GM19099 (cell line): ENCODE results near the gene IRF2.

ENCODE experiments used
- POLR2A ChIP-seq: IDR thresholded peaks from 3 replicates; pipeline ENCODE4 v1.6.1; 2011; ENCODE audit warnings: low read depth; ENCODE audit not compliant: insufficient read length; ENCODE audit errors: extremely low read depth

The IRF2 gene

DNA sequence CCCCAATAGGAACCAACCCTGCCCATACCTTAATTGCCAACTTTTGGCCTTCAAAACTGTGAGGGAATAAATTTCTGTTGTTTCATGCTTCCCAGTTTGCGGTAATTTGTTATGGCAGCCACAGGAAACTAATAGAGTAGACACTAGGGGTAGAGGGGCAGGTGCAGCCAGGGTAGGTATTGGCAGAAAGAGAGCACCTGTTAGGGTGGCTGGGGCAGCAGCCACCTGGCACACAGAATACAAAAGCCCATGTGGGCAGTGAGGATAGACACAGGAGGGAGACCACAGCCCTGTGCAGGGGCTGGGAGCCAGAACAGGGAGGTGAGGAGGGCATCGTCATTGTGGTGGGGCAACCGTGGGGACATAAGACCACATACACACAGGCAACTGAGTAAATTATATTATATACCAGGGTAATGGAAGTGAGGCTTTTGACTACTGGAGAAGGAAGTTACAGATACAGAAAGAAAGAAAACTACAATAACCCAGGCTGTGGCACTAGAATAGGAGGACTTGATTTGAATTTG is 28.2 kb downstream of the IRF2 start:
- TF ChIP-seq POLR2A: no peak

DNA sequence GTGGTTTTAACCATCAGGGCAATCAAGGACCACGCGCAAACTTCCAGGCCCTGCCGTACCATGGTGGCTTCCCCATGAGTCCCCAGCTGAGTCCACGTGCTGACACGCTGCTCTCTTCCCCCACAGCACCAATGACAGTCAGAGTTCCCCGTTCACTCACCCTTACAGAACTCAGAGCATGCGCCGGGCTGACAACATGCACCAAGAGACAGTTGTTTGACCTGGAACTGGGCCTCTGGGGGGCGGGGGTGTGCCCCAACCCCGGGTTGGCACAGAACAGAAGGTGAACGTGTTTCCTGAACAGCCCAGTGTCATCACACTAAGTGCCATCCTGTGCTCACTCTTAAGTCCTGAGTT is 29.4 kb downstream of the IRF2 start:
- TF ChIP-seq POLR2A: no peak

DNA sequence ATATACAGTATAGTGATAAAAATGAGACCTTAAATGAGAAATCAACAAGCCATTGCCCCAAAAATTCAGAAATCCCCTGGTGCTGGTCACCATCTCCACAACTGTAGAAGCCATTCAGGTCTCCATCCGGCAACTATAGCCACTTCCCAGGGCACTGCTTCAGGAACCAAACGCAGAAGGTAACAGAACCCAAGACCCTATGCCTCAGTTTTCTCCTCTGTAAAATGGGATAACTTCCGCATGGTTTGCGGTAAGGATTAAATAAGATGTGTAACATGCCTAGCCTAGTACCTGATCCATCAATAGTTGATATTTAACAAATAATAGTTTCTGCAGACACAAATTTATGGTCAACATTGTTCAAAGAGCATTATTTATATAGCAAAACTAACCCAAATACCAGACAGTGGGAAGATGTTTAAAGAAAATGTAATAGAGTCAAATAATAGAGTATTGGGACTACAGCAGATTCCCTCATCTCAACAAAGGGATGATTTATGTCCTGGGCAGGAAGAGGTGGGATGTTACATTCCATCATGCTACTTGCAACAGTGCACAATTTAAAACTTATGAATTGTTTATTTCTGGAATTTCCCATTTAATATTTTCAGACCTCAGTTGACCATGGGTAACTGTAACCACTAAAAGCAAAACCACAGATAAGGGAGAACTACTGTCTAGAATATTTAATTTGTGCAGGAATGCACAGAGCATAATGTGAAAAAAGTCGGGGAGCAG is 30.0 kb downstream of the IRF2 start:
- no peak for TF ChIP-seq POLR2A

DNA sequence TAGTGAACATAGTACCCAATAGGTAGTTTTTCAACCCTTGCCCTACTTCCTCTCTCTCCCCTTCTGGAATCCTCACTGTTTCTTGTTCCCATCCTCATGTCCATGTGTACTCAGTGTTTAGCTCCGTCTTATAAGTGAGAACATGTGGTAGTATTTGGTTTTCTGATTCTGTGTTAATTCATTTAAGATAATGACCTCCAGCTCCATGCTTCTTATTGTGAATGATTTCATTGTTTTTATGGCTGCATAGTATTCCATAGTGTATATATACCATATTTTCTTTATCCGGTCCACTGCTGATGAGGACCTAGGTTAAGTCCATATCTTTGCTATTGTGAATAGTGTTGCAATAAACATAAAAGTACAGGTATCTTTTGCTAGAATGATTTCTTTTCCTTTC is 31.0 kb downstream of the IRF2 start:
- TF ChIP-seq POLR2A: no peak

DNA sequence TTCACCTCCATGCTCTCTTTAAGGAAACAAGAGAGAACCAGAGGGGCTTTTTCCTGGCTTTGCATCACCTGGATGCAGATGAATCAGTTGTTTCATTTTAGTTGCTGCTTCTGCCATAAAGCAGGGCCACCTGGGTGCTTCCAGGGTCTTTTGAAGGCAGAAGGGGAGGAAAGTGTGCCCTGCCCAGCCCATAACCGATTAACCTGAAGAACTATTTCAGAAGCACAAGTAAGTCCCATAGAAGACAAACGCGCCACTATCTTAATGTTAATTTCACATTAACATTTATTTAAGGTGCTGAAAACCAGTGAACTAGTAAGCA is 32.1 kb downstream of the IRF2 start:
- TF ChIP-seq POLR2A: no peak

DNA sequence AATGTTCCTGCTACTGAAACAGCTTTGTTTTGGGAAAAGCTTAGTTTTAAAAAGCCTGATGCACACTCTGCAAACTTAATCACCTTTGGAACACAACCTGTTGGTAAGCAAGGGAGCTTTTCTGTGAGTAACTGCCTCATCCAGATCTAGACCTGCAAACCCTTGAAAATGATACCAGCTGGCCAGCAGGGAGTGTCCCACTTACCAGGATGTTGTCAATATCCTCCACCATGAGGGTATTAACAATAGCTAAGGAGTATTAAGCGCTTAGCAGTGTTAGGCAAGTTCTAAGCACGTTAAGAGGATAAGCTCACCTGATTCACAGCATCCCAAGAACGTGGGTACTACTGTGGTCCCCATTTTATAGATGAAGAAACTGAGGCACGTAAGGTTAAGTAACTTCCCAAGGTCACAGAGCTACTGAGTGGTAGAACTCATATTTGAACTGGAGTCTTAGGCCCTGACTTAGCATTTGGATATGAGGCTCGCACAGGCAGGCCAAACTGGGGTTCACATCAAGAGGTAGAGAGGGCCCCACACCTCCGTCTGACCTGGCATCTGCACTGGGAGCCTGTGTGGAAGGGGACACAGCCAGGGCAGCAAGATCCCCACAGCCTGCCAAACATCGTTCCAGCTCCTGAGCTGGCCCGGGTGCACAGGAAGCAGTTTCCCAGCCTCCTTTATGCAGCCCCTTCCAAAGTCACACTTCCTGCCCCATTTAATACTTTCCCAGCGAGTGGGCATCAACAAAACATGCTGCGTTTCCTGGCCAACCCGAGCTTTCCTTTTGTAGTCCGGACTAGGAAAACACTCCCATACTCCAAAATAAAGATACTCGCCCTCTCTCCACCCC is 32.7 kb downstream of the IRF2 start:
- TF ChIP-seq POLR2A: no peak

DNA sequence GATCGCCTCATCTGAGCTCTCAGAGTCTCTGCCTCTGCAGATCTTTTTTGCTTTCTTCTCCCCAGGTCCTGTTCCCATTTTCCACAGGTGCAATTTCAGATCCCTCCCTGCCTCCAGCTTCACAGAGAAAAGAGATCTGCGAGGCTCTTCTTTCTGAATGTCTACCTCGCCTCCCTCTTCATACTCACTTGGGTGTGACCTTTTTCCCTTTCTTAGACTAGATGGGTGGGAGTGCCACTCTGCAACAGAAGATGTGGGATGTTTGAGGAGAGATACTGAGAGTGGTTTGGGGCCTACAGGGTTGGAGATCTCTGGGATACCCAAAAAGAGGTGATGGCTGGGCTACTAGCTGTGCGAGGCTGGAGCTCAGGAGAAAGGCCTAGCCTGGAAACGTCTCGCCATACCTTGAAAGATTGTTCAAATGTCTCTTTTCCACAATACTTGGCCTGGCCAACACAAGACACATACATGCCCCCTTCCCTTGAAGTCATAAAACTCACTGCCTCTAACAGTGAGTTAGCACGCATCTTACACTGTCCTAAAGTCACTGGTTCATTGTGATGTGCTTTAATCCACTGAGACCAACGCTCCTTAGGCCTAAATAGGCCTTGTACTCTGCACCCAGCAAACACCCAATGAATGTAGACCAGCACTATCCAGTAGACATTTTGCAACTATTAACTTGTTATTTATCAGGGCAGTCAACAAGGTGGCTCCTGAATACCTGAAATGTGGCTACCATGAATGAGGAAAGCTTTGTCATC is 33.6 kb downstream of the IRF2 start:
- no peak for TF ChIP-seq POLR2A

DNA sequence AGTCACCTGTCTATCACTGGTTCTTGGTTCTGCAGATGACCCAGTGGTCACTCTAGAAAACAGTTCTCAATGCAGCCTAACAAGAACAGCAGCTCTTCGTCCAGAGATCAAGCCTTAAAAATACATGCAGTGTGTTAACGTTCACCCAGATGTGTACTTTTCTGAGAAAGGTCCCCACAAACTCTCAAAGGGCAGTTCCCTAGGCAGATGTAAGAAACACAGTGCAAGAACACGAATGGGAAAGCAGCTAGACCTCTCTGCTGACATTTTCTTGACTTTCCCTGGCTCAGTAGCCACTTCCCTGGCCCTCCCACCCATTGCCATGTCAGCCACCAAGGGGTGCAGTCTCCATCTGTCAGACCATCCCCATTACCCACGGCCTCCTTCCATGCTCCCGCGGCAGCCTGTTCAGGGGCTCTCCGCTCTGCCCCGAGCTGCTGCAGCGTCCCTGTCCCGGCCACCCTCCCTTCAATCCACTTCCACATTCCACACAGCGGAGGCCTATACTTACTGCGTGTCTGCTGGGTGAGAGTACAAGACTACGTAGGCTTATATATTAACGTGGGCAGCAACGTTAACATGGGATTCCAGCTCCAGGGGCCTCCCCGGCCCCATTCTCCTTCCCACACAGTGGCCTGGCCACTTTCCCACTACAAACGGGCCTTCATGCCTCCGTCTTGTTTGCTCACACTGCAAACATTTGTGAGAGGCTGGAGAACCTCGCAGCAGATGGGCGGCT is 34.3 kb downstream of the IRF2 start:
- no peak for TF ChIP-seq POLR2A

DNA sequence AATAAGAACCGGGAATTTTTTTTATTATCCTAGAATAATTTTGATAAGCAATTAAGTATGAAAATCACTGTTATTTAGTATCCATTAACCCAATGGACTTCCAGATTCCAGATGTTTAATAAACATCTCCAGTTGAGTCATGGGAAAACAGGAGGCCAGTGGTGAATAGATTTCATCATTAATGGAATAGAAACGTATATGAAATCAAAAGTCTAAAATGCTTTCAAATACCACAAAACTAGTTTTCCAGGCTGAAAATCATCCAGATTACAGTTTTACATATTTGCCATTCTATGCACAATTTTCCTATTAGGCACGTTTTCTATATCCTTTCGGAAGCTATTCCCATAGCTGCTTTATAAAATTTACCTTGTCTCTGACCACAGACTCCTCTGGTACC is 35.0 kb downstream of the IRF2 start:
- no peak for TF ChIP-seq POLR2A

DNA sequence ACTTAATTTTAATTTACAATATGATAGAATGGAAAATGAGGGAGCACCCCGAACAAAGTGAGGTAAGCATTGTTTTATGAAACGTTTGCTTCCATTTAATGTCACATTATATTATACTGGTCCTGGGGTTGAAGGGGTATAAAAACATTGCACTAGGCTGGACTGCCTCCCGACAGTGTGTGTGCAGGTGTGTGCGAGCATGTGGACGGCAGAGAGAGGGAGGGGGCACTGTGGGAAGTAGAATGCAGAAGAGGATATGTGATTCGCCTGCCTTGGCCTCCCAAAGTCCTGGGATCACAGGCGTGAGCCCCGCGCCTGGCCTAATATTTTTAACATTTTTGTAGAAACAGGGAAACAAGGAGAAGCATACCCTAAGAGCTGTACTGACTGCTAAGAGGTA is 36.0 kb downstream of the IRF2 start:
- TF ChIP-seq POLR2A: no peak

DNA sequence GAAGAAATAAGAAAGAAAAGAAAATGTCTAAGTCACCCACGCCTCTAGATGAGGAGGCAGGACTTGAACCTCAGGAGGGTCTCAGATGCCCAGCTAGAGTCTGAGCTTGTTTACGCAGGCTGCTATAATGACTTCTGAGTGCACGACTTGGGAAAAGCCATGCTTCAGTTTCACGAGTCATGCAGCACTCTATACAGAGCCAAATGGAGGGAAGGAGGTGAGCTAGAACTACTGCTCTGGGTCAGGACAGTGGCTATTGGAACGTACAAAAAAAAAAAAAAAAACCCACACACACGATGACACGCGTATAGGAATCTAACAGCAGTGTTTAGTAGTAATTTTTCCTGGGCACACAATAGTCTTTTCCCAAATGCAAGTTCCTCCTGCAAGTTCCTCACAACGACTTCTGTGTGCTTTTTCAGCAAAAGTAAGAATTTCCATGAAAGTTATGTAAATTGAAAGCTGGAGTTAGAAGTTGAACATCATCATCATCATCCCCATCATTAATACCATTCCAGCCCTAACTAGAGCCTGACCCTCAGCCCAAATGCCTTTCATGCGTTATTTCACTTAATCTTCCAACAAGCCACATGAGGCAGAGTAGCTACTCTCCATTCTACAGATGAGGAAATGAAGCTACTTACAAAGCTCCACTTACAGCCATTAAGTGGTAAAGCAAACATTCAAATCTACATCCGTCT is 36.6 kb downstream of the IRF2 start:
- TF ChIP-seq POLR2A: no peak

DNA sequence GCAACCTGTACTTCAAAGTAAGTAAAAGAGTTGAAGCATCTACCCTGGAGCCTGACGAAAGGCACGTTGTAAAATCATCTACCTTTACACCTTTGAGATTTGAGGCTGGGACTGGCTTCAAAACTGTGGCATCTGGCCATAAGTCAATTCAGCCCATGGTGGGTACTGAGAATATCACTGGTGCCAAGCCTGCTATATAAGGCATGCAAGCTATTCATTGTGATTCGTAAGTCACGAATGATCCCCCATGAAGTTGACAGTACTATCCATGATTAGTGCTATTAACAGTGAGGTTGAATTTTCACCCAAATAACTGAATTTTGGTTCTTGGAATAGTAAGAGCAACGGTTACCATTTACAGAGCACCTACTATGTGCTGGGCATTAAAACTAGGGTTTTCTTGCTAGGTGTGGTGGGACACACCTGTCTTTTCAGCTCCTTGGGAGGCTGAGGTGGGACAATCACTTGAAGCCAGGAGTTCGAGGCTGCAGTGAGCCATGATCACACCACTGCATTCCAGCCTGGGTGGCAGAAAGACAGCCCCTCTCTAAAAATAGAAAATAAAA is 39.8 kb downstream of the IRF2 start:
- no peak for TF ChIP-seq POLR2A

DNA sequence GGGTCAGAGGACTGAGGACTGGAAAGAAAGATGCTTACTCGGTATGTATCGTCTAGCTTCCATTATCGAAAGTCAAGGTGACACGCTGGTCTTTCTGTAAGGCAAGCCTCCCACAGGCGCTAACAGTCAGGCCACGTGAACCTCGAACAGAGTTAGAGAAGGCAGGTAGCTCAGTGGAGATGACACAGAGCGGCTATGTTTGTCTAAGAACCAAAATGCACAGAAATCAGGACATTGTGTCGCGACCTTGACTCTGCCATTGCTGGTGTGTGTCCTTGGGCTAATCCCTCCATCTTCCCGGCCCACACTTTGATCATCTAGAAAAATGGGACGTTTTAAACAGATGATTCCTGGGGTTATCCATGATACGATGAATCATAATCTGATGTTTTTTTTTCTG is 40.3 kb downstream of the IRF2 start:
- no peak for TF ChIP-seq POLR2A
